HEK293T (cell line): ENCODE results near the gene GPATCH3.

Source experiments
- CTCF ChIA-PET: fragments of 350-600 bp; formaldehyde crosslinking; extraction: SDS; loops from one replicate; lab custom pipeline; 2021; ENCODE audit warnings: antibody characterized with exemption, inconsistent platforms; lab: Yijun Ruan, JAX
- POLR2A ChIA-PET: fragments of 350-600 bp; formaldehyde crosslinking; extraction: SDS; loops from one replicate; lab custom pipeline; 2020; ENCODE audit warnings: antibody characterized with exemption, inconsistent platforms; lab: Yijun Ruan, JAX
- DNase-seq: peaks from one replicate; pipeline ENCODE4 v3.0.0; 2012; ENCODE audit warnings: mixed read lengths; ENCODE audit errors: extremely low spot score
- ARNT ChIP-seq: fragments of 450-650 bp; IDR thresholded peaks from 2 replicates; pipeline ENCODE4 v1.6.1; 2017; ENCODE audit warnings: mild to moderate bottlenecking
- BHLHE40 ChIP-seq: fragments of 450-650 bp; IDR thresholded peaks from 2 replicates; pipeline ENCODE4 v1.6.1; 2016; ENCODE audit warnings: mild to moderate bottlenecking, moderate library complexity, borderline replicate concordance
- CTBP1 ChIP-seq: fragments of 450-650 bp; IDR thresholded peaks from 2 replicates; pipeline ENCODE4 v1.6.1; 2016; ENCODE audit warnings: borderline replicate concordance
- ELF4 ChIP-seq: fragments of 450-650 bp; IDR thresholded peaks from 2 replicates; pipeline ENCODE4 v1.6.1; 2017; ENCODE audit warnings: antibody characterized with exemption
- FOXA1 ChIP-seq: fragments of 450-650 bp; IDR thresholded peaks from 2 replicates; pipeline ENCODE4 v1.6.1; 2016; ENCODE audit warnings: mild to moderate bottlenecking
- FOXK2 ChIP-seq: fragments of 450-650 bp; IDR thresholded peaks from 2 replicates; pipeline ENCODE4 v1.6.1; 2016; ENCODE audit warnings: mild to moderate bottlenecking
- FOXM1 ChIP-seq: fragments of 450-650 bp; IDR thresholded peaks from 2 replicates; pipeline ENCODE4 v1.6.1; 2017; ENCODE audit warnings: mild to moderate bottlenecking, borderline replicate concordance
- HDGF ChIP-seq: fragments of 450-650 bp; IDR thresholded peaks from 2 replicates; pipeline ENCODE4 v1.6.1; 2017; ENCODE audit warnings: antibody characterized with exemption, borderline replicate concordance
- L3MBTL2 ChIP-seq: fragments of 450-650 bp; conservative IDR thresholded peaks from 2 replicates; pipeline ENCODE4 v1.6.1; 2016; ENCODE audit warnings: mild to moderate bottlenecking
- LEF1 ChIP-seq: fragments of 450-650 bp; IDR thresholded peaks from 2 replicates; pipeline ENCODE4 v1.6.1; 2017; ENCODE audit warnings: mild to moderate bottlenecking, borderline replicate concordance
- NFRKB ChIP-seq: fragments of 450-650 bp; IDR thresholded peaks from 2 replicates; pipeline ENCODE4 v1.6.1; 2016; ENCODE audit warnings: mild to moderate bottlenecking, moderate library complexity
- PKNOX1 ChIP-seq: fragments of 450-650 bp; IDR thresholded peaks from 2 replicates; pipeline ENCODE4 v1.6.1; 2016
- SP1 ChIP-seq: fragments of 450-650 bp; IDR thresholded peaks from 2 replicates; pipeline ENCODE4 v1.6.1; 2017
- SUZ12 ChIP-seq: fragments of 450-650 bp; IDR thresholded peaks from 2 replicates; pipeline ENCODE4 v1.6.1; 2016; ENCODE audit warnings: mild to moderate bottlenecking
- TARDBP ChIP-seq: fragments of 450-650 bp; IDR thresholded peaks from 2 replicates; pipeline ENCODE4 v1.6.1; 2016
- ZNF384 ChIP-seq: fragments of 450-650 bp; IDR thresholded peaks from 2 replicates; pipeline ENCODE4 v1.6.1; 2016

The GPATCH3 gene

GRCh38 chr1:26942656-26943055 is 42.4 kb upstream of the GPATCH3 start:
- ChIA-PET POLR2A (no interaction called here), CTCF (no interaction called here)
- DNase-seq, result no peak

GRCh38 chr1:26941311-26941710 is 41.0 kb upstream of the GPATCH3 start:
- POLR2A ChIA-PET, result no interaction called here
- CTCF ChIA-PET, result no interaction called here
- TF ChIP-seq BHLHE40, result no peak
- TF ChIP-seq ELF4, result no peak
- TF ChIP-seq SP1, result no peak
- TF ChIP-seq L3MBTL2, result no peak
- no peak for TF ChIP-seq NFRKB
- TF ChIP-seq ARNT, result no peak
- TF ChIP-seq PKNOX1, result no peak
- no peak for TF ChIP-seq FOXK2
- TF ChIP-seq LEF1, result no peak
- TF ChIP-seq FOXA1, result no peak
- TF ChIP-seq SUZ12, result no peak
- no peak for TF ChIP-seq FOXM1
- DNase-seq, result no peak

More at GRCh38 chr1:26942656-26943055, 42.4 kb upstream of the GPATCH3 start:
- TF ChIP-seq FOXK2, result no peak
- TF ChIP-seq CTBP1, result no peak
- TF ChIP-seq FOXA1, result no peak
- TF ChIP-seq L3MBTL2, result no peak
- no peak for TF ChIP-seq PKNOX1
- TF ChIP-seq HDGF, result no peak
- no peak for TF ChIP-seq SP1
- no peak for TF ChIP-seq ZNF384
- TF ChIP-seq NFRKB, result no peak
- TF ChIP-seq FOXM1, result no peak
- TF ChIP-seq ARNT, result no peak
- TF ChIP-seq TARDBP, result no peak
- TF ChIP-seq ELF4, result no peak
- TF ChIP-seq SUZ12, result no peak

DNA sequence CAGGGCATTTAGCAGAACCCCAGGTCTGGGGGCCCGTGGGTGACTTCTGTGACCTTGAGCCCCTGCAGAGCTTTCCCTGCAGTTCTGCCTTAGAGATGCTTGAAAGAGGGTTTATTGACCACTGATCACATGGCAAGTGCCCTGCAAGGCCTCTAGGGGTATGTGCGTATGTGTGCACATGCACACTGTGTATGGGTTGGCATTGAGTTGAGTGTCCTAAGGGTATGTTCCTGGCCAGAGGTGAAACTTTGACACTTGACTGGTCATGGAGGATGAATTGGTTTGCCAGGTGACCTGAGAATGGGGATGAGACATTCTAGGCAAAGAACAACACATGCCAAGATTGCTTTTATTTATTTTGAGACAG is 38.4 kb upstream of the GPATCH3 start:
- CTCF ChIA-PET, result no interaction called here
- no peak for DNase-seq
- no peak for TF ChIP-seq L3MBTL2
- POLR2A ChIA-PET, result no interaction called here

DNA sequence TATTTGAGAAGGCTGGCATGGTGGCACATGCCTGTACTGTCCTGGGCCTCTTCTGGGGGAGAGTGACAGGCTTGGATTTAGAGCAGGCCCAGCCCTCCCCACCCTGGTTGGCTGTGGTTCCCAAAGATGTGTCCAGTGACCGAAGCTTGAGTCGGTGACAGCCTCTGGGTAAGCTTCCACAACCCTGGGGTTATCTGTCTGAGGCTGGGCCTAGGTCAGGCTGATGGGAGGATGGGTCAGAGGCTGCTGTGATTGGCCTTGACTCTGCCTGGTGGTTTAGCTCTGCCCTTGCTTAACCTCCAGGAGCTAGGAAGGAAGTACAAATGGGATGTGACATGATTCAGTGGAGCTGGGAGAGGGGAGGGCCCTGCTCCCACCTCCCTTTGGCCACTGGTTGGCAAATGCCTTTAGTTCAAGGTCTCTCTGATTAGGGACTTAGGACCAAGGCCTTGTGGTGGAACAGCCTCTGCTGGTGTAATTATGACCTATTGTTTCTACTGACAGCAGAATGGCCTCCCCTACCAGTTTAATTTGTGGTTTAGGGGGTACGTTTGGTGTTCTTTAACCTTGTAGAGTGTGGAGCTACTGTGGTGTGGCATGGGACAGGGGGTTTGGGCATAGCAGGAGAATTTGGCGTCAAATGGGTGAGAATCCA is 37.9 kb upstream of the GPATCH3 start:
- no peak for DNase-seq
- ChIA-PET POLR2A (no interaction called here), CTCF (interaction anchor here (0.6 kb wide), 1 partner anchor 114 kb away, joined by 3 read pairs; no protein-coding TSS in a partner anchor)
- TF ChIP-seq ARNT (no peak), HDGF (no peak), ELF4 (no peak), NFRKB (no peak), L3MBTL2 (no peak), FOXK2 (no peak), SP1 (no peak), FOXA1 (no peak), TARDBP (no peak)

DNA sequence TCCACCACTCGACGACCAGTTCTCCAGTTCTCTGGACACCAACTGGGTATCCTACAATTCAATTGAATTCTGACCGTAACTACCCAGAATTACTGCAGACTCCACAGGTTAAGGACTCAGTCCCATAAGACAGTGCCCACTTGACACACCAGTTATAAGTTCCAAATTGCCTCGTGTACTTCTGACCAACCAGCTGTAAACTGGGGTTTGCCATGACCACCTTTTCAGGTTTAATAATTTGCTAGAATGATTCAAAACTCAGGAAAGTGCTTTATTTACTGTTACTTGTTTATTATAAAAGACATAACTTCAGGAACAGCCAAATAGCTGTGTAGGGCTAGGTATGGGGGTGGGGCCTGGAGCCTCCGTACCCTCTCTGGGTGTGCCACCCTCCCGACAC is 36.6 kb upstream of the GPATCH3 start:
- TF ChIP-seq CTBP1, result no peak
- TF ChIP-seq FOXK2, result no peak
- no peak for TF ChIP-seq L3MBTL2
- TF ChIP-seq BHLHE40, result no peak
- no peak for TF ChIP-seq ELF4
- no peak for TF ChIP-seq FOXM1
- no peak for TF ChIP-seq SUZ12
- no peak for TF ChIP-seq ZNF384
- TF ChIP-seq NFRKB, result no peak
- no peak for TF ChIP-seq HDGF
- POLR2A ChIA-PET, result interaction anchor here (0.8 kb wide), 1 partner anchor 9 kb away, joined by 3 read pairs; no protein-coding TSS in a partner anchor
- CTCF ChIA-PET, result no interaction called here
- no peak for DNase-seq

GRCh38 chr1:26932531-26932930 is 32.3 kb upstream of the GPATCH3 start:
- TF ChIP-seq NFRKB (no peak), ELF4 (no peak)
- no peak for DNase-seq
- CTCF ChIA-PET, result no interaction called here
- POLR2A ChIA-PET, result no interaction called here

- TF ChIP-seq FOXK2 (no peak), ZNF384 (no peak), HDGF (no peak), LEF1 (no peak)
- ChIA-PET CTCF (interaction anchor here (0.5 kb wide), 2 partner anchors 30 to 430 kb away, joined by 3 to 5 read pairs; no protein-coding TSS in a partner anchor), POLR2A (interaction anchor here (1.1 to 1.5 kb wide), 4 partner anchors 11 to 58 kb away, joined by 3 to 5 read pairs (median 4); partner anchors contain the start of genes GPATCH3 and GPN2)
- DNase-seq, result no peak
Measured at GRCh38 chr1:26923711-26924110, 23.4 kb upstream of the GPATCH3 start.

GRCh38 chr1:26922901-26923300 is 22.6 kb upstream of the GPATCH3 start:
- POLR2A ChIA-PET, result interaction anchor here (1.1 kb wide), 1 partner anchor 22 kb away, joined by 5 read pairs; the partner anchor contains the start of gene GPATCH3
- DNase-seq, result no peak
- CTCF ChIA-PET, result interaction anchor here (0.5 kb wide), 1 partner anchor 31 kb away, joined by 3 read pairs; no protein-coding TSS in a partner anchor
- no peak for TF ChIP-seq PKNOX1
- TF ChIP-seq HDGF, result no peak
- TF ChIP-seq L3MBTL2, result no peak
- TF ChIP-seq LEF1, result no peak
- TF ChIP-seq ELF4, result no peak
- TF ChIP-seq CTBP1, result no peak
- TF ChIP-seq SUZ12, result no peak
